Right lobe of liver (tissue), 4 donors: ENCODE results near the gene CUL9.

Experiments
- CTCF ChIP-seq, 4 donors: fragments of 200-600 bp in 3 of 4; fragments of 450-650 bp in 1 of 4; IDR thresholded peaks; one replicate each; pipeline versions ENCODE4 v1.5.1 to v1.8.0; 2016 to 2022; ENCODE audit warnings: antibody characterized with exemption in 4 of 4, mild to moderate bottlenecking in 2 of 4
- POLR2A ChIP-seq: fragments of 450-650 bp; IDR thresholded peaks from one replicate; pipeline ENCODE4 v1.6.1; 2017; ENCODE audit warnings: antibody characterized with exemption, mild to moderate bottlenecking
- donor health status: DM: no; HTN: no; CAD: no.
- donor health status: DM: no; HTN: no; CAD: no.
- donor health status: DM: no; HTN: yes; CAD: no.

GRCh38 chr6:43248791-43249190 is 66.8 kb downstream of the CUL9 start:
- TF ChIP-seq CTCF (IDR thresholded peaks at IDR 0.05) (no peak), POLR2A (no peak)
